PFSK-1 (cell line): ENCODE results near the gene SLC15A1.

ENCODE experiments used
- POLR2AphosphoS5 ChIP-seq: IDR thresholded peaks from 2 replicates; pipeline ENCODE4 v1.6.1; 2012; ENCODE audit warnings: low read depth, mild to moderate bottlenecking, control low read depth, low read length, moderate library complexity
- REST ChIP-seq, 2 experiments: IDR thresholded peaks; 2 replicates each; pipeline versions ENCODE4 v1.6.1 to v1.8.0; 2011 to 2012; ENCODE audit warnings: low read depth in 2 of 2, low read length in 2 of 2, control low read depth in 1 of 2, inconsistent platforms in 1 of 2, mild to moderate bottlenecking in 1 of 2, moderate library complexity in 1 of 2; ENCODE audit not compliant: insufficient read depth in 1 of 2
- TAF1 ChIP-seq: IDR thresholded peaks from 2 replicates; pipeline ENCODE4 v1.6.1; 2012; ENCODE audit warnings: low read length, control low read depth, borderline replicate concordance; ENCODE audit not compliant: insufficient read depth

DNA sequence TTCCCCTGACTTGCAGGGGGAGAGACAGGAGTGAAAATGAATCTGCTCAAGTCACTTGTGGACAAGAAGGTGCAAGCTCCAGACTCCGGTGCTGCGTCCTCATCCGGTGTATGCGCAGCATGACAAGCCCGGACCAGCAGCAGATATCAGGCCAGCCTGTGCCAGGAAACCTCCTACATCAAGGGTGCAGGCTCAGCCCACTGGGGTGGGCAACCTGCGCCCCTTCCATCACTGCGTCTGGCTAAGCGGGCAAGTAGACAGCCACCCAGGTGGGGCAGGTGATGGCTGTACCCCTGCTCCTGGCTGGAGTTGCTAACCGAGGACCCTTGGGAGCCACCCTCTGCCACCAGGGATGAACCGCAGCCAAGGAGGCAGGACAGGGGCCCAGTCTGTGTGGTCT lies 32.9 kb upstream of the SLC15A1 start:
- TF ChIP-seq POLR2AphosphoS5 (no peak), REST (IDR thresholded peaks at IDR 0.05; ENCODE audit: insufficient read depth in 1 of 2, low read depth in 2 of 2, low read length in 2 of 2) (no peak), TAF1 (no peak)
